HepG2 (cell line): ENCODE data around the gene TBCB. TPM values are rescaled to one million over a fixed set of nuclear protein-coding genes. Genes with fewer than 3 reads are reported as not detected.

Experiments used
- DNMT3B ChIP-seq: conservative IDR thresholded peaks from 2 replicates; pipeline ENCODE4 v1.6.1; 2016; ENCODE audit warnings: missing biosample characterization, control low read depth
- HOXA7 ChIP-seq: sonication (generic); formaldehyde crosslinking; IDR thresholded peaks from 2 replicates; pipeline ENCODE4 v1.8.1; 2022; ENCODE audit warnings: mild to moderate bottlenecking, missing genetic modification reagents, moderate library complexity
- IRX3 ChIP-seq: sonication (generic); formaldehyde crosslinking; IDR thresholded peaks from 2 replicates; pipeline ENCODE4 v1.8.1; 2023; ENCODE audit warnings: mild to moderate bottlenecking, low read depth, missing genetic modification reagents, borderline replicate concordance
- MYNN ChIP-seq: sonication (generic); formaldehyde crosslinking; IDR thresholded peaks from 2 replicates; pipeline ENCODE4 v1.4.0; 2020; ENCODE audit warnings: mild to moderate bottlenecking, low read depth, missing genetic modification reagents
- NFATC3 ChIP-seq: sonication (generic); formaldehyde crosslinking; IDR thresholded peaks from 2 replicates; pipeline ENCODE4 v1.5.1; 2020; ENCODE audit warnings: mild to moderate bottlenecking, missing genetic modification reagents
- PRMT3 ChIP-seq: sonication (generic); formaldehyde crosslinking; IDR thresholded peaks from 2 replicates; pipeline ENCODE4 v1.8.1; 2022; ENCODE audit warnings: low read depth, mild to moderate bottlenecking, moderate library complexity, missing genetic modification reagents, borderline replicate concordance
- RFX1 ChIP-seq: fragments of 450-650 bp; IDR thresholded peaks from 2 replicates; pipeline ENCODE4 v1.6.1; 2017
- SOX5 ChIP-seq: IDR thresholded peaks from 2 replicates; pipeline ENCODE4 v1.6.1; 2016; ENCODE audit warnings: borderline replicate concordance
- SOX6 ChIP-seq, 2 experiments: fragments of 450-650 bp in 1 of 2; sonication (generic) in 1 of 2; formaldehyde crosslinking in 1 of 2; IDR thresholded peaks; 2 replicates each; pipeline versions ENCODE4 v1.4.0 to v1.6.1; 2017 to 2020; ENCODE audit warnings: antibody characterized with exemption in 1 of 2, mild to moderate bottlenecking in 1 of 2, missing genetic modification reagents in 1 of 2
- polyA plus RNA-seq, 8 experiments: library from polyadenylated mRNA; depleted of rRNA in 3 of 8; stranded (reverse) in 7 of 8; unstranded in 1 of 8; fragments of >200 nt; fragmentation: Illumina TruSeq in 4 of 8; extraction: Trizol in 4 of 8; gene quantifications; 2 replicates each; pipeline versions ENCODE4 v1.2.1 to v1.2.3, GENCODE V29; 2011 to 2016; ENCODE audit warnings: low read depth in 4 of 8, missing spikeins in 1 of 8, mixed read lengths in 1 of 8; ENCODE audit not compliant: insufficient read depth in 1 of 8
- total RNA-seq, 5 experiments: library from RNA; depleted of rRNA; stranded (reverse); fragments of >200 nt; fragmentation: Illumina TruSeq; extraction: Trizol; gene quantifications; 2 replicates each; pipeline ENCODE4 v1.2.3, GENCODE V29; 2016; ENCODE audit warnings: low read depth in 1 of 5
- TF ChIP-seq, protein P1 (sequence below): IDR thresholded peaks from 2 replicates; pipeline ENCODE4 v1.6.1; 2016; ENCODE audit warnings: missing genetic modification reagents, missing compliant biosample characterization
- TF ChIP-seq, protein P2 (sequence below): sonication (generic); formaldehyde crosslinking; IDR thresholded peaks from 2 replicates; pipeline ENCODE4 v1.8.1; 2023; ENCODE audit warnings: missing genetic modification reagents, mild to moderate bottlenecking, borderline replicate concordance
- TF ChIP-seq, protein P3 (sequence below), 2 experiments: fragments of 450-650 bp in 1 of 2; sonication (generic) in 1 of 2; formaldehyde crosslinking in 1 of 2; IDR thresholded peaks; 2 replicates each; pipeline versions ENCODE4 v1.6.1 to v1.8.0; 2016 to 2022; ENCODE audit warnings: antibody characterized with exemption in 1 of 2, mild to moderate bottlenecking in 1 of 2, missing genetic modification reagents in 1 of 2
- TF ChIP-seq, protein P4 (sequence below): sonication (generic); formaldehyde crosslinking; IDR thresholded peaks from 2 replicates; pipeline ENCODE4 v1.4.0; 2020; ENCODE audit warnings: missing genetic modification reagents, borderline replicate concordance
- TF ChIP-seq, protein P5 (sequence below): sonication (generic); formaldehyde crosslinking; conservative IDR thresholded peaks from 2 replicates; pipeline ENCODE4 v1.4.0; 2020; ENCODE audit warnings: missing genetic modification reagents

TBCB gene
- total and polyA plus RNA-seq, 2 of the 13 experiments (the other 11 are each of a cell fraction or from before 2014, with no cell fraction given), result 271 to 276 TPM

DNA sequence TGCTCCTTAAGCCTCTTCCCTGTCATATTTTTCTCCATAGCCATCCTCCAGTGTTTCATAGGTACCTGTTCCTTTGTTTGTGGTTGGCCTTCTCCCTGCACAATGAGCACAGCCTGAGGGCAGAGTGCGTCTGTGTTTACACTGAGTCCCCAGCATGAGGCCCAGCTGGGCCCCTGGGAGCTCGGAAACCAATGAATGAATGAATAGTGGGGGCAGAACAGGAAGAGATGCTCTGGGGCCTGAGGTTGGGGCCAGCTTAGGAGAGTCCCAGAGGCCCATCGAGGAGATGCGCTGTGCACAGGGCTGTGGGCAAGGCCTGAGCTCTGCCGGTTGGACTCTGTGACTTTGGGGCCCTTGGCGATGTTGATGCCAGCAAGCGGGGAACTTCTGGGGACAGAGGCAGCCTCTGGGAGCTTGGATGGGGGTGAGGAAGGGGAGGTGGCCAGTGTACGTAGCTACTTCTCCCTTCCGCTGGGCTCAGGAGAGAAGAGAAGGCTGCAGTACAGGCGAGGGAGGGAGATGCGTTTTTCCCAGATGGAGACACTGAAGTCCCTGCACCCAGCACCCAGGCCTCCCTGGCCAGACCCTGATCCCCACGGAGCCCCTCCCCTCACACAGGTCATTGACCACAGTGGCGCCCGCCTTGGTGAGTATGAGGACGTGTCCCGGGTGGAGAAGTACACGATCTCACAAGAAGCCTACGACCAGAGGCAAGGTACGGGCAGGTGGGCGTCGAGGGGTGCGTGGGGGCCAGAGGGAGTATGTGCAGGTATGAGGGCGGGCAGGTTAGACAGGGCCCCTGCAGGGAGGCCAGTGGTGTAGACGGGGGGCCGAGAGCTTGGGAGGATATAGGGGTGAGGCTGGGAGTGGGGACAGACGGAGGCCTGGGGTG, 5.1 kb downstream of the TBCB start (continued):
- TF ChIP-seq, protein P1, sequence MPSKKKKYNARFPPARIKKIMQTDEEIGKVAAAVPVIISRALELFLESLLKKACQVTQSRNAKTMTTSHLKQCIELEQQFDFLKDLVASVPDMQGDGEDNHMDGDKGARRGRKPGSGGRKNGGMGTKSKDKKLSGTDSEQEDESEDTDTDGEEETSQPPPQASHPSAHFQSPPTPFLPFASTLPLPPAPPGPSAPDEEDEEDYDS (CRISPR knock-in tag), result peak; percentile 84
- TF ChIP-seq SOX5 (CRISPR knock-in tag), result peak; percentile 93
- TF ChIP-seq, protein P2, sequence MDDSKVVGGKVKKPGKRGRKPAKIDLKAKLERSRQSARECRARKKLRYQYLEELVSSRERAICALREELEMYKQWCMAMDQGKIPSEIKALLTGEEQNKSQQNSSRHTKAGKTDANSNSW, result no peak
- TF ChIP-seq HOXA7 (CRISPR knock-in tag), result no peak
- no peak for TF ChIP-seq RFX1
- TF ChIP-seq IRX3, result no peak
- TF ChIP-seq NFATC3 (CRISPR knock-in tag), result peak; percentile 59; the same call in 1 of the 2 replicates
- no peak for TF ChIP-seq PRMT3
- TF ChIP-seq DNMT3B, result peak; percentile 85
- TF ChIP-seq, protein P3, sequence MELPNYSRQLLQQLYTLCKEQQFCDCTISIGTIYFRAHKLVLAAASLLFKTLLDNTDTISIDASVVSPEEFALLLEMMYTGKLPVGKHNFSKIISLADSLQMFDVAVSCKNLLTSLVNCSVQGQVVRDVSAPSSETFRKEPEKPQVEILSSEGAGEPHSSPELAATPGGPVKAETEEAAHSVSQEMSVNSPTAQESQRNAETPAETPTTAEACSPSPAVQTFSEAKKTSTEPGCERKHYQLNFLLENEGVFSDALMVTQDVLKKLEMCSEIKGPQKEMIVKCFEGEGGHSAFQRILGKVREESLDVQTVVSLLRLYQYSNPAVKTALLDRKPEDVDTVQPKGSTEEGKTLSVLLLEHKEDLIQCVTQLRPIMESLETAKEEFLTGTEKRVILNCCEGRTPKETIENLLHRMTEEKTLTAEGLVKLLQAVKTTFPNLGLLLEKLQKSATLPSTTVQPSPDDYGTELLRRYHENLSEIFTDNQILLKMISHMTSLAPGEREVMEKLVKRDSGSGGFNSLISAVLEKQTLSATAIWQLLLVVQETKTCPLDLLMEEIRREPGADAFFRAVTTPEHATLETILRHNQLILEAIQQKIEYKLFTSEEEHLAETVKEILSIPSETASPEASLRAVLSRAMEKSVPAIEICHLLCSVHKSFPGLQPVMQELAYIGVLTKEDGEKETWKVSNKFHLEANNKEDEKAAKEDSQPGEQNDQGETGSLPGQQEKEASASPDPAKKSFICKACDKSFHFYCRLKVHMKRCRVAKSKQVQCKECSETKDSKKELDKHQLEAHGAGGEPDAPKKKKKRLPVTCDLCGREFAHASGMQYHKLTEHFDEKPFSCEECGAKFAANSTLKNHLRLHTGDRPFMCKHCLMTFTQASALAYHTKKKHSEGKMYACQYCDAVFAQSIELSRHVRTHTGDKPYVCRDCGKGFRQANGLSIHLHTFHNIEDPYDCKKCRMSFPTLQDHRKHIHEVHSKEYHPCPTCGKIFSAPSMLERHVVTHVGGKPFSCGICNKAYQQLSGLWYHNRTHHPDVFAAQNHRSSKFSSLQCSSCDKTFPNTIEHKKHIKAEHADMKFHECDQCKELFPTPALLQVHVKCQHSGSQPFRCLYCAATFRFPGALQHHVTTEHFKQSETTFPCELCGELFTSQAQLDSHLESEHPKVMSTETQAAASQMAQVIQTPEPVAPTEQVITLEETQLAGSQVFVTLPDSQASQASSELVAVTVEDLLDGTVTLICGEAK (IDR thresholded peaks at IDR 0.05), result no peak
- TF ChIP-seq, protein P3 (CRISPR knock-in tag; IDR thresholded peaks at IDR 0.05), result no peak
- TF ChIP-seq, protein P4, sequence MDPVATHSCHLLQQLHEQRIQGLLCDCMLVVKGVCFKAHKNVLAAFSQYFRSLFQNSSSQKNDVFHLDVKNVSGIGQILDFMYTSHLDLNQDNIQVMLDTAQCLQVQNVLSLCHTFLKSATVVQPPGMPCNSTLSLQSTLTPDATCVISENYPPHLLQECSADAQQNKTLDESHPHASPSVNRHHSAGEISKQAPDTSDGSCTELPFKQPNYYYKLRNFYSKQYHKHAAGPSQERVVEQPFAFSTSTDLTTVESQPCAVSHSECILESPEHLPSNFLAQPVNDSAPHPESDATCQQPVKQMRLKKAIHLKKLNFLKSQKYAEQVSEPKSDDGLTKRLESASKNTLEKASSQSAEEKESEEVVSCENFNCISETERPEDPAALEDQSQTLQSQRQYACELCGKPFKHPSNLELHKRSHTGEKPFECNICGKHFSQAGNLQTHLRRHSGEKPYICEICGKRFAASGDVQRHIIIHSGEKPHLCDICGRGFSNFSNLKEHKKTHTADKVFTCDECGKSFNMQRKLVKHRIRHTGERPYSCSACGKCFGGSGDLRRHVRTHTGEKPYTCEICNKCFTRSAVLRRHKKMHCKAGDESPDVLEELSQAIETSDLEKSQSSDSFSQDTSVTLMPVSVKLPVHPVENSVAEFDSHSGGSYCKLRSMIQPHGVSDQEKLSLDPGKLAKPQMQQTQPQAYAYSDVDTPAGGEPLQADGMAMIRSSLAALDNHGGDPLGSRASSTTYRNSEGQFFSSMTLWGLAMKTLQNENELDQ (CRISPR knock-in tag), result no peak
- no peak for TF ChIP-seq SOX6 (IDR thresholded peaks at IDR 0.05)
- peak; percentile 98 for TF ChIP-seq SOX6 (CRISPR knock-in tag; IDR thresholded peaks at IDR 0.05)
- TF ChIP-seq, protein P5, sequence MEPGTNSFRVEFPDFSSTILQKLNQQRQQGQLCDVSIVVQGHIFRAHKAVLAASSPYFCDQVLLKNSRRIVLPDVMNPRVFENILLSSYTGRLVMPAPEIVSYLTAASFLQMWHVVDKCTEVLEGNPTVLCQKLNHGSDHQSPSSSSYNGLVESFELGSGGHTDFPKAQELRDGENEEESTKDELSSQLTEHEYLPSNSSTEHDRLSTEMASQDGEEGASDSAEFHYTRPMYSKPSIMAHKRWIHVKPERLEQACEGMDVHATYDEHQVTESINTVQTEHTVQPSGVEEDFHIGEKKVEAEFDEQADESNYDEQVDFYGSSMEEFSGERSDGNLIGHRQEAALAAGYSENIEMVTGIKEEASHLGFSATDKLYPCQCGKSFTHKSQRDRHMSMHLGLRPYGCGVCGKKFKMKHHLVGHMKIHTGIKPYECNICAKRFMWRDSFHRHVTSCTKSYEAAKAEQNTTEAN (CRISPR knock-in tag), result no peak
- no peak for TF ChIP-seq MYNN (CRISPR knock-in tag)
